ENCODE results near the gene ATIC. TPM values are rescaled to one million over a fixed set of nuclear protein-coding genes. Genes with fewer than 3 reads are reported as not detected.

The ATIC gene
- total RNA-seq, 1 experiment from 2014 or later: 18.3 TPM

DNA sequence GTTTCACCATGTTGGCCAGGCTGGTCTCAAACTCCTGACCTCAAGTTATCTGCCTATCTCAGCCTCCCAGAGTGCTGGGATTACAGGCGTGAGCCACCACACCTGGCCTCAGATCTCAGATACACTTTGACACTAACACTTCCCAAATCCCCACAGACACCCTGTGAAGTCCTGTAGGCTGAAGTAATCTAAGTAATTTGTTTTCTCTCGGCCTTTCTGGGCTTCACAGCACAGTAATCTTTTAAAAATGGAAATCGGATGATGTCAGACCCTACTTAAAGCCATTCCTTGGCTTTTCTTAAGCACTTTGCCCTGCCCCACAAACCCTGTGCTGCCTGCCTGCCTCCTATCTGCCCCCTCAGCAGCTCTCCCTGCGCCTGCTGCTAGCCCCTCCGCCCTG, 16.2 kb downstream of the ATIC start:
- H3K27me3 ChIP-seq (replicated peaks): no peaks in the 10 kb centered on the region
- peaks cover 90% of the 10 kb centered on the region for H3K36me3 ChIP-seq
- H3K4me1 ChIP-seq (replicated peaks): peaks cover 23% of the 10 kb centered on the region
- H3K27ac ChIP-seq: peak overlapping the region; percentile 64
- DNase-seq (ENCODE audit: low read depth in 1 of 2, low spot score in 2 of 2): no peak
- no peak overlapping the region for H3K4me3 ChIP-seq
- no peaks in the 10 kb centered on the region for H3K9me3 ChIP-seq (replicated peaks)

DNA sequence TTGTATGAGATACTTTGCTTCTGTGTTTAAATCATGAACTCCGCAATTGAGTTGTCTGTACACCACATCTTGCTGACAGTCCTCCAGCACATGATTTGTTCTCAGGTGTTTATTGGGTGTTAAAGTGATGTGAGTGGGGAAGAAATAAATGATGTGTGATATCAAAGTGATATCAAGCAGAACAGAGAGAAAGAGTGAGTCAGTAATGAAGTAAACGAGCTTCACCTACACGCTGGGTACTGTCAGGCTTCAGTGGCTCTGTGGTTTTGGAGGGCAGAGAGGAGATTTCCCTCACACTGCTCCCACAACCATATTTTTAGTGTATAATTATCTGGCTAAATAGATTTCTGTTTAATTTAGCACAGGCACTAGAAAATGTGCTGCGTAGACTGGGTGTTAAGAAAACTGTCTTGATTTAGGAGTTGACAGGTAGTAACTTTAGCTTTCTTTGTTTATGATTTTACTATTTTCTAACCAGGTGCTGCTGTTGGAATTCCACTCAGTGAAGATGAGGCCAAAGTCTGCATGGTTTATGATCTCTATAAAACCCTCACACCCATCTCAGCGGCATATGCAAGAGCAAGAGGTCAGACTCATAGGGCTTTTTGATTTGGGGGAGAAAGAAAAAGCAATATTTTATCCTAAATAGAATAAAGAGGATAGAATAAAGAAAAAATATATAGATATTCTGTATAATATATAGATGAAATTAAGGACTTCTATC, 21.2 kb downstream of the ATIC start:
- Histone ChIP-seq H3K4me3 (no peak overlapping the region), H3K36me3 (peaks cover 76% of the 10 kb centered on the region), H3K27me3 (replicated peaks) (no peaks in the 10 kb centered on the region), H3K9me3 (replicated peaks) (no peaks in the 10 kb centered on the region), H3K4me1 (replicated peaks) (peaks cover 20% of the 10 kb centered on the region), H3K27ac (no peak overlapping the region)
- no peak for DNase-seq (ENCODE audit: low read depth in 1 of 2, low spot score in 2 of 2)

DNA sequence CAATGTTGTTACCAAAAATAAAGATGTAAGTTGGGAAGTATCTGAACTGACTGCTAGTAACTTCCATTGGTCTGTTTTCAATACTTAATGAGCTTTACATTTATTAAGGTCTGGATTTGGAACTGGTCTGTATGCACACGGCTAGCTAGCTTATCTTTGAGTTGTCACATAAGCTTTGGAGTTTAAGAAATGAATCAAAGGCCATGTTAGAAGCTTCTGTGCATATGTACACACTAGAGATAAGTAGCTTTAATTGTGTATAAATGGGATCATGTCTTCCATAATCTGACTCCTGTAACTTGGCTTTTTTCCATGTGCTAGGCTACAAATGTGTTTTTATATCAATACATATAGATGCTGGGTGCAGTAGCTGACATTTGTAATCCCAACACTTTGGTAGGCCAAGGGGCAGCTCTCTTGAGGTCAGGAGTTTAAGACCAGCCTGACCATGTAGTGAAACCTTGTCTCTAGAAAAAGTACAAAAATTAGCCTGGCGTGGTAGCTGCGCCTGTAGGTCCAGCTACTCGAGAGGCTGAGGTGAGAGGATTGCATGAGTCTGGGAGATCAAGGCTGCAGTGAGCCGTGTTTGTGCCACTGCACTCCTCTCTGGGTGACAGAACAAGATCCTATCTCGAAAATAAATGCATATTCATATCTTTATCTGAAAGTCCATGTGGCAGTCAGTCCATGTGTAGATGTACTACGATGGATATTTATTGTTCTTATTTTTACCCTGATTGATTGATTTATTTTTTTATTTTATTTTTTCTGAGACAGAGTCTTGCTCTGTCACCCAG, 27.2 kb downstream of the ATIC start:
- DNase-seq (ENCODE audit: low read depth in 1 of 2, low spot score in 2 of 2): no peak
- Histone ChIP-seq H3K4me1 (replicated peaks) (no peaks in the 10 kb centered on the region), H3K27ac (no peak overlapping the region), H3K9me3 (replicated peaks) (no peaks in the 10 kb centered on the region), H3K36me3 (peaks cover 87% of the 10 kb centered on the region), H3K4me3 (no peak overlapping the region), H3K27me3 (replicated peaks) (no peaks in the 10 kb centered on the region)

DNA sequence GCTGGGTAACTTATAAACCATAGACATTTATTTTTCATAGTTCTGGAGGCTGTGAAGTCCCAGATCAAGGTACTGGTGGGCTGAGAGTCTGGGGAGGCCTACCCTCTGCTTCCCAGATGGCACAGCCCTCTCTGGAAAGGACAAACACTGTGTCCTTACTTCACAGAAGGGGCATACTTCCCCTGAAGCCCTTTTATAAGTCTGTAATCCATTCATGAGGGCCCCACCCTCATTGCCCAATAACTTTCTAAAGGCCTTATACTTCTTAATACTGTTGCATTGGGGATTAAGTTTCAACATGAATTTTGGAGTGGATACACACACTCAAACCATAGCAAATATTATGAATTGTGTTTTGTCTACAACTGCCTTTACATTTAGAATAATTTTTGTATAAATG, 36.0 kb downstream of the ATIC start:
- Histone ChIP-seq H3K36me3 (peaks cover 72% of the 10 kb centered on the region), H3K4me1 (replicated peaks) (no peaks in the 10 kb centered on the region), H3K4me3 (no peak overlapping the region), H3K9me3 (replicated peaks) (no peaks in the 10 kb centered on the region), H3K27me3 (replicated peaks) (no peaks in the 10 kb centered on the region), H3K27ac (no peak overlapping the region)
- DNase-seq (ENCODE audit: low read depth in 1 of 2, low spot score in 2 of 2): no peak

DNA sequence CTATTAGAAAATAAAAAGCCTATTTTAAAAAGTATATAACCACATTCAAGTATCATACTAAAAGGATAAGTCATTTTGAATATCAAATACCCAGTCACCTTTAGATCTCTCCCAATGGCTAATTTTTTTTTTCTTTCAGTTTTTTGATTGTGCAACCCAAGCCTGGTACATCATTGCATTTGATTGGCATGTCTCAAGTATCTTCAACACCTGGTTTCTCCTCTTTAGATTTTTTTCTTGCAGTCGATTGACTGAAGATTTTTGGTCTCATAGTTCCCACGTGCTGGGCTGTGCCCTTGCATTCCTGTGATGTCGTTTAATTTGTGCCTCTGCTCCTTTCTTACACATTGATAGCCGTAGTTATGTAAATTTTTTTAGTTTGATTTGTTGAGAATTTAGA, 40.7 kb downstream of the ATIC start:
- H3K36me3 ChIP-seq: peaks cover 26% of the 10 kb centered on the region
- no peaks in the 10 kb centered on the region for H3K9me3 ChIP-seq (replicated peaks)
- no peak overlapping the region for H3K4me3 ChIP-seq
- H3K4me1 ChIP-seq (replicated peaks): no peaks in the 10 kb centered on the region
- no peaks in the 10 kb centered on the region for H3K27me3 ChIP-seq (replicated peaks)
- H3K27ac ChIP-seq: no peak overlapping the region
- DNase-seq (ENCODE audit: low read depth in 1 of 2, low spot score in 2 of 2): no peak

DNA sequence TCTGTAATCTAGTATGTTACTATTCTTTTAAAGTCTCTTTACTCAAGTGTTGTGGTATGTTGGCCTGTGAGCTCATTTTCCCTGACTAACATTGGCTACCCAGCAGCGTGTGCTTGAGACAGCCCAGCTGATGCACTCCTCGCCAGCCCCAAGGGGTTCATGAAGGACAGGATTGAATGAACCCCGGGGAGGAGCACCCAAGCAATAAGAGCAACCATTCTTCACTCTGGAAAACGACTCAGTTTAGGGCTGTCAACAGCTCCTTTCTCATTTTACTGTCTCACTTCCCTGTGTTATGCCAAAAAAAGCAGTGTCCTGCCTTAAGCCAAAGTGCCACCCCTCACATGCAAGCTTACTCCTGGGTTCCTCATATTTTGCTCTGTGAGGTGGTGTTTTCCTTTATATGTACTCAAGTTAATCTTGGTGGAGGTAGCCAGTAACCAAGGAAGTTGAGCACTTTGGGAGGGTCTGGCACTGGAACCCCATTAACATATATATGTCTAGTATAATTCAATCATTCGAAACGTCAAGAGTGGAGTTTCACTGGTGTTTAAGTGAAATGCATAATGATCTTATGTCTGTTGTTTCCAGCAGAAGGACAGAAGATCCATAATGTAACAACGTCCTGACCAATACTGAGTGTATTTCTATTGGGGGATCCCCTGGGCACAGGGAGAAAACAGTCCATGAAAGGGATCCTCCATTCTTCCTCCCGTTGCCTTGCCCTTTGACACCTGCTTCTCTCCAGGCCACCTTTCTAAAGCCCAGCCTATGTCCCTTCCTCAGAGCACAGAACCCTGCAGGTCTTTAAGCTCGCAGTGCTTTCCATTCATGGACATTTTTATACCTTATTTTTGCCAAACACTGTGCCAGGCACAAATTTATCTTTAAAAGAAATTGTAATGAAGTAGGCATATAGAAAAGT, 43.2 kb downstream of the ATIC start:
- Histone ChIP-seq H3K9me3 (replicated peaks) (no peaks in the 10 kb centered on the region), H3K36me3 (peaks cover 25% of the 10 kb centered on the region), H3K27ac (no peak overlapping the region), H3K27me3 (replicated peaks) (no peaks in the 10 kb centered on the region), H3K4me3 (no peak overlapping the region), H3K4me1 (replicated peaks) (no peaks in the 10 kb centered on the region)
- no peak for DNase-seq (ENCODE audit: low read depth in 1 of 2, low spot score in 2 of 2)

DNA sequence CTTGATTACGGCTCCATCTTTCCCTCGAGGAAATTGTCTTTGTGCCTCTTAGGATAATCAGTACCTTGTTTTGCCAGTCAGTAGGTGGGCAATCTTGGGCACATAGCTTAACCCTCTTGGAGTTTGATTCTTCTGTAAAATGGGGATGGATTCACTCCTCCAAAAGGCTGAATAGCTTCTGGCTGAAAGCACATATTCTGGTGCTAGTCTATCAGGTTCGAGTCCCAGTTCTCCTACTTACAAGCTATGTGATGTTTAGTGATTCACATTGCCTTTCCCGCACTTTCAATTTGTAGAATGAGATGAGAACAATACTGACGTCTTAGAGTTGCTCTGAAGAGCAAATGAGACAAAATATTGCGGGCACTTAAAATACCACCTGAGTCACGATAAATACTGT, 43.9 kb downstream of the ATIC start:
- Histone ChIP-seq H3K4me1 (replicated peaks) (no peaks in the 10 kb centered on the region), H3K27ac (no peak overlapping the region), H3K27me3 (replicated peaks) (no peaks in the 10 kb centered on the region), H3K36me3 (peaks cover 25% of the 10 kb centered on the region), H3K9me3 (replicated peaks) (no peaks in the 10 kb centered on the region), H3K4me3 (no peak overlapping the region)
- no peak for DNase-seq (ENCODE audit: low read depth in 1 of 2, low spot score in 2 of 2)

DNA sequence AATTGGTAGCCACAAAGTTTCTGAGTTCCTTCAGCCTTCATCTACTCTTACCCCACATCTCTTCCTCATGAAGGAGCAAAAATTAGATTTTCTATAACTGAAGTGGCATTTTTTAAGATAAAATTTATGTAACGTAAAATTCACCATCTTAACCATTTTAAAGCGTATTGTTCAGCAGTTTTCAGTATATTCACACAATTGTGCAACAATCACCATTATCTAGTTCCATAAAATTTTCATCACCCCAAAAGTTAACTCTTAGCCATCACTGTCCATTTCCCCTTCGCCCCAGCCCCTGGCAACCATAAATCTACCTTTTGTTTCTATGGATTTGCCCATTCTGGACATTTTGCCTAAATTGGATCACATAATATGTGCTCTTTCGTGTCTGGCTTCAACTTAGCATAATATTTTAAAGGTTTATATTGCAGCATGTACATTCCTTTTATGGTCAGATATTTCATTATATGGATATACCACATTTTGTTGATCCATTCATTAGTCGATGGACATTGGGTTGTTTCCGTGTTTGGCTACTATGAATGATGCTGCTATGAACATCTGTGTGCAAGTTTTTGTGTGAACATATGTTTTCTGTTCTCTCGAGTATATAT, 44.6 kb downstream of the ATIC start:
- Histone ChIP-seq H3K27me3 (replicated peaks) (no peaks in the 10 kb centered on the region), H3K4me1 (replicated peaks) (no peaks in the 10 kb centered on the region), H3K9me3 (replicated peaks) (no peaks in the 10 kb centered on the region), H3K36me3 (peaks cover 28% of the 10 kb centered on the region), H3K4me3 (no peak overlapping the region), H3K27ac (no peak overlapping the region)
- DNase-seq (ENCODE audit: low read depth in 1 of 2, low spot score in 2 of 2): no peak

DNA sequence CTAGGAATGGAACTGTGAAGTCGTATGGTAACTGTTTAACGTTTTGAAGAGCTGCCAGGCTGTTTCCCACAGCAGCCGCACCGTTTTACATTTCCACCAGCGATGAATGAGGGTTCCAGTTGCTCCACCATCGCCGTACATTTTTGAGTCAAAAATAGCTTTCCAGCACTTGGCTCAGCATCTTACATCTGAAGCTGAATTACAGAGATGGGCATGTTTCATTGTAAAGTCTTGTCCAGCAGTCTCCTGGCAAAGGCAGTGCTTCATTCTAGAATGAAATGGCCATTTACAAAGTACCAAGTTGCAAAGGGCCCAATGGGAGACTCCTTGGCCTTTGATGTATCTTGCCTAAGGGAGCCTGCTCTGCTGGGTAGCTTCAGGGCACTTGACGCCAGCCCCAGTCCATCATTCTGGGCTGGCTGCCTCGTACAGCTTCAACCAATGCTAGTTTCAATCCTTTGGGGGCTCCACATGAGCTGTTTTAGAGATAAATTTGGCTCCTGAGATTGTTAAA, 45.1 kb downstream of the ATIC start:
- no peak for DNase-seq (ENCODE audit: low read depth in 1 of 2, low spot score in 2 of 2)
- peaks cover 34% of the 10 kb centered on the region for H3K36me3 ChIP-seq
- H3K4me3 ChIP-seq: no peak overlapping the region
- no peaks in the 10 kb centered on the region for H3K9me3 ChIP-seq (replicated peaks)
- no peaks in the 10 kb centered on the region for H3K4me1 ChIP-seq (replicated peaks)
- H3K27ac ChIP-seq: no peak overlapping the region
- no peaks in the 10 kb centered on the region for H3K27me3 ChIP-seq (replicated peaks)

DNA sequence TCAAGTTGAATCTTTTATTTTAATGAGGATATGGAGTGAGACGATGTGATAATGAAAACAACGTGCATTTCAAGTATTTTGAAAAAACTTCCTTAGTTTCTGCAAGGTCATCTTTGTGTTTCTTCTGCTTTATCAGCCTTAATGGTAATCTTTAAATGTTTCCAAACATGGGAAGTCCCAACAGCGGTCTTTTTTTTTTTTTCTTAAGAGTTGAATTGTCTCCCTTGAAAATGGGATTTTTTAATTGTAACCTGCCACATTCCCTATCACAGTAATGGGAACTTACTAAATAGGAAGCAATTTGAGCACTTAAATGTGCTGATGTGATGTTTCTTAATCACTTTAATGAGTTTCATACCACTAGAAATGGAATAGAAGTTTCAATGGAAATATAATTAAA, 45.8 kb downstream of the ATIC start:
- Histone ChIP-seq H3K27me3 (replicated peaks) (no peaks in the 10 kb centered on the region), H3K27ac (no peak overlapping the region), H3K9me3 (replicated peaks) (no peaks in the 10 kb centered on the region), H3K4me3 (no peak overlapping the region), H3K4me1 (replicated peaks) (no peaks in the 10 kb centered on the region), H3K36me3 (peaks cover 40% of the 10 kb centered on the region)
- no peak for DNase-seq (ENCODE audit: low read depth in 1 of 2, low spot score in 2 of 2)

DNA sequence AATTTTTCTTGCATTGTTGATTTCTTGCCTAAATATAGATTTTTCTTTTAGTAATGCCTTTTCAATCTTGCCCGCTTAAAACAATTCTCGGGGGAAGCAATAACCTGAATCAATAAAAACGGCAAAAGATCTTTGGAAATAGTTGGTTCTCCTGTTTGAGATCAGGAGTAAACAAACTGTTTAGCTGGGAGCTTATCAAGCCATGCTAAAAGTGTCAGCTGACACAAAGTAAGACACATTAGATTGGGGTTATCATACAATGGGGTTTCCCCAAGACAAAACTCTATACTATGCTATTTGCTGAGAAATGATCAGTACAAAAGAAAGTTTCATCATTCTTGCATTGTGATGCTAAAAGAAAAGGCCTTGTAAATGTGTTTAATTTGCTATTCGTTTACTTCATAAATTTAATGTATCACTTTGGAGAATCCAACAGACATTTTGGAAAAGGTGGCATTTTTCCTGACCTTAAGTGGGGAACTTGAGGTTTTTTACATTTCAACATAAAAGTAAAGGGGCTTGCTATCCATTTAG, 46.5 kb downstream of the ATIC start:
- no peak for DNase-seq (ENCODE audit: low read depth in 1 of 2, low spot score in 2 of 2)
- Histone ChIP-seq H3K9me3 (replicated peaks) (no peaks in the 10 kb centered on the region), H3K36me3 (peaks cover 47% of the 10 kb centered on the region), H3K27ac (no peak overlapping the region), H3K27me3 (replicated peaks) (no peaks in the 10 kb centered on the region), H3K4me1 (replicated peaks) (no peaks in the 10 kb centered on the region), H3K4me3 (no peak overlapping the region)

DNA sequence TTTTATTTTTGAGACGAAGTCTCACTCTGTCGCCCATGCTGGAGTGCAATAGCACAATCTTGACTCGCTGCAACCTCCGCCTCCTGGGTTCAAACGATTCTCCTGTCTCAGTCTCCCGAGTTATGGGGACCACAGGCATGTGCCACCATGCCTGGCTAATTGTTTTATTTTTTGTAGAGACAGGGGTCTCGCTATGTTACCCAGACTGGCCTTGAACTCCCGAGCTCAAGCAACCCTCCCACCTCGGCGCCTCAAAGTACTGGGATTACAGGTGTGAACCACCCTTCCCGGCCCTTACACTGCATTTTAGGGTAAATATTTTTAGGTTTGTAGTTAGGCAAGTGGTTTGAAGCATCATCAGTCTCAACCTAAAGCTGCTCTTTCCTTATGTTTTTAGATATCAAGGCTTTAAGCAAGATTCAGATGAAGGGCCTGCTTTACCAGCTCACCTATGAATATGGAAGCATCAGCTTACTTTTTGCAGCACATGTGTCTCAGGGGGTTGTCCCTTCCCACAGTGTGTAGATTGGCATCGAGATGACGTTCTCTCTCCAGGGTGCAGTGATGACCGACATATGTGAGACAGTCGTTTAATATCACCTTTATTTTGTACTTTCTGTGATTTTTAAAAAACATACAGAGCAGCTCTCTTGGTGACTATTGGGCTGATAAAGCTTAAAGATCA, 47.2 kb downstream of the ATIC start:
- Histone ChIP-seq H3K4me1 (replicated peaks) (no peaks in the 10 kb centered on the region), H3K9me3 (replicated peaks) (no peaks in the 10 kb centered on the region), H3K36me3 (peaks cover 54% of the 10 kb centered on the region), H3K4me3 (no peak overlapping the region), H3K27me3 (replicated peaks) (no peaks in the 10 kb centered on the region), H3K27ac (no peak overlapping the region)
- no peak for DNase-seq (ENCODE audit: low read depth in 1 of 2, low spot score in 2 of 2)

DNA sequence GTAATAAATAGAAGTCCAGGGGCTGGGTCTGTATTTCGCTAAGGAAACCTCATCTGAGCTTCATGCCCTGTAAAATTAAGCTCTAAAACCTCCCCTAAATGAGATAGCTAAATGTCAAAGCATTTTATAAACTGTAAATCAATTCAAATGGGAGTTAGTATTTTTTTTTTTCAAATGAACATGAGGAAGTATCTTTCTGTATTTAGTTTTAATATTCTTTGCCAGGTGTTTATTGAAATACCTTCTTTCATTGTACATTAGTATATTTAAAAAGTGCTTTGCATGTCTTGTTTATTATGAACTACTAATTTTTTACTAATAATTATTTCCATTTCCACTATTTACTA, 47.7 kb downstream of the ATIC start:
- no peak overlapping the region for H3K27ac ChIP-seq
- H3K4me3 ChIP-seq: no peak overlapping the region
- DNase-seq (ENCODE audit: low read depth in 1 of 2, low spot score in 2 of 2): no peak

More for the DNA sequence above, 47.7 kb downstream of the ATIC start:
- no peaks in the 10 kb centered on the region for H3K9me3 ChIP-seq (replicated peaks)
- H3K36me3 ChIP-seq: peaks cover 59% of the 10 kb centered on the region
- H3K27me3 ChIP-seq (replicated peaks): no peaks in the 10 kb centered on the region
- no peaks in the 10 kb centered on the region for H3K4me1 ChIP-seq (replicated peaks)
